HG02642 (cell line): ENCODE measurements around the gene KRT9.
"Not testable (repeated sequence)": the region's sequence is repeated elsewhere in the genome, so short reads cannot be mapped to it uniquely, and the experiment has no call there.

Experiments
- ATAC-seq: cut with Tn5 transposase; IDR thresholded peaks from one replicate; pipeline ENCODE4 v1.9.1; 2021; ENCODE audit warnings: mild to moderate bottlenecking; ENCODE audit not compliant: unreplicated experiment, poor library complexity

KRT9 gene

DNA sequence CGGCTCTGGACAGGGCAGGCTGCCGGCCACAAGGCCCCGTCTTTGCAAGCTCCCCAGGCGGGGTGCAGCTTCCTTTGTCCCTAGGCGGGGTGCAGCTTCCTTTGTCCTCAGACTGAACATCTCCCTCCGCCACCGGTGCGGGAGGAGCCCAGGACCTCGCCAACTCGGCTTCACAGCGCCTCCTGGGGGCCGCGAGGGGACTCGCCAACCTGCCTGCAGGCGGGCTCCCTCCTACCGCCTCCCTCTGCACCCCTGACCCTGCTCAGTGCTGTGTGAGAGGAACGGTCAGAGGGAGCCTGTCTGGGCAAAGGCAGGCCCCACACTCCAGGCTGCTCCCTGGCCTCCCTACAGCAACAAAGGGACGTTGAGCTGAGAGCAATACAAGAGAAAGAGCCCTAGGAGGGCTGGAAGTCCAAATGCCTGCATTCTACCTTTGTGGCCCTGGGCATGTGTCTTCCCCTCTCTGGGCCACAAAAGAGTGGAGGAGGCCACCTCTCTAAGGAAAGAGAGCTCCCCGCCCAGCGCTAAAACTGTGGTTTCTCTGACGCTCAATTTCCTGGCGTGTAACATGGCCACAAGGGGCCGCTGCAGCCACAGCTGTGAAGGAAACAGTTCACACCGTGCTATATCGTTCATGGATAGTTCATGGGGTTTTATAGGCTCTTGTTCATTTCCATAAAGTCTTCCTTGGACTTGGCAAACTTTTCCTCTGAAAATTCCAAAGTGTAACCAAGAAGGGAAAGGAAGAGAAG, 22.8 kb downstream of the KRT9 start:
- ATAC-seq = peak; percentile 61

DNA sequence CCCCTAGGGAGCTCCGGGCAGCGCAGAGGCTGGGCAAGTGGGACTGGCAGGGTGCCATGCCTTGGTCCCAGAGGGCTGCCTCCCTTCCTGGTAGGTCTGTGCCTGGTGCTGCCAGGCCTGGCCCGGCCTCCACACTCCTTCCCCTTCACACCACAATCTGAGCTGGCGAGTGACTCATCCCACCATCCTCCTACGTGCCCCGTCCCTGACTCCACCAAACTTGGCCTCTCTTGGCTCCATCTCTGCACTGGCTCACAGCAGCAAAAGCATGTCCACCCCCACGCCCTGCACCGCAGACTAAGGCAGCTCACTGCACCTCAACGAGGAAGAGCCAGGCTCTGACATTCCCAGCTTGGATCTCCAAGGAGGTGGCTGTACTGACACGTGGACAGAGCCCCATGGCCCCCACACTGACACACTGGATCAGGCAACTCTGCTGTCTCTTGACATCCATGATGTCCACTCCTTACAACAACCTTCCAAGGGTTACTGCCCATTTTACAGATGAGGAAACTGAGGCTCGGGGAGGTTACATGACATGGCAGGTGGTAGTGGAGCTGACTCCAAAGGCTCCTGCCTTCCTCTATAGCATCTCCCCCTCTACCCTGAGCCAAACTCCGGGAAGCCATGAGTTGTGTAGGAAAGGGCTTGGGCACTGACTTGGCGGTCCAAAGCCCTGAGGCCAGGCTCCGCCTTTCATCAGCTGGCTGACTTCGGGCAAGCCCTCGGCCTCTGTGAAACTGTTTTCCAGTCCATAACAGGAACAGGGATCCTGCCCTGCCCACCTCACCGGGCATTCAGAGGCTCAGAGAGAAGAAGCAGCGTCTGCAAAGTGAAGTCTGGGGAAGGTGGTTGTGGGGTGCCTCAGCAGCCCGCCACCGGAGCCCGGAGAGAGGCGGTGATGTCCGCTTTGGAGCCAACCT, 23.7 kb downstream of the KRT9 start:
- no peak for ATAC-seq

DNA sequence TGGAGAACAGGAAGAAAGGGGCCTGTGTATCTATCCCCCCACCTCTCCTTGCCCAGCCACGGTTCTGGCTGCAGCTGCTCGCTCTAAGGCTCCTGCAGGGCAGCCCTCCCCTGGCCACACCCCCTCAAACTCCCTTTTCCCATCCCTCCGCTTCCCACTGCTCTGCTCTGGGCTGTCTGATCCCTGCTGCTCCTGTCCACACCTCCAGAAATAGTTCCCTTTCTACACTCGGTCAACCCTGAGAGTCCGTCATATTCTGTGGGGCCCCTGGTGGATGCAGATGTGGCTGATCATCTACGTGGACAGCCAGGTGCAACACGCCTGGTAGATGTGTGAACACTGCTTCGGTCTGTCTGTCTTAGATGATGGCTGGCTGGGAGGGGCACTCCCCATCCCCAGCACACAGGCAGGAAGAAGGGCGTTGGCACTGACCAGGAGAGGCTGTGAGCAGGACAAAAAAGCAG, 24.4 kb downstream of the KRT9 start:
- ATAC-seq = no peak

DNA sequence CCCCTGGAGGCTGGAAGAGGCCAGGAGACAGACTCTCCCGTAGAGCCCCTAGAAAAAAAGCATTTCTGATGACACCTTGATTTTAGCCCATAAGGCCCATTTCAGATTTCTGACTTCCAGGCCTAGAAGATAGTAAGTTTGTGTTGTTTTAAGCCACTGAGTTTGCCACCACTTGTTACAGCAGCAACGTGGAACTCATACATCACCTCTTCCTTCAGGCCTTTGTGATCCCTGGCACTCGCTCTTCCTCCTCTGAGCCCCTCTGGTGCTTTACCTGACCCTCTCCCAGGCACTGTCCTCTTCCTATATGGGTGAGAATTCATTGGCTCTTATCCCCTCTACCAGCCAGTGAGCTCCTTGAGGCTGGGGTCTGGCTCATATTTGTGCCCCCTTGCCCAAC, 25.0 kb downstream of the KRT9 start:
- no peak for ATAC-seq

DNA sequence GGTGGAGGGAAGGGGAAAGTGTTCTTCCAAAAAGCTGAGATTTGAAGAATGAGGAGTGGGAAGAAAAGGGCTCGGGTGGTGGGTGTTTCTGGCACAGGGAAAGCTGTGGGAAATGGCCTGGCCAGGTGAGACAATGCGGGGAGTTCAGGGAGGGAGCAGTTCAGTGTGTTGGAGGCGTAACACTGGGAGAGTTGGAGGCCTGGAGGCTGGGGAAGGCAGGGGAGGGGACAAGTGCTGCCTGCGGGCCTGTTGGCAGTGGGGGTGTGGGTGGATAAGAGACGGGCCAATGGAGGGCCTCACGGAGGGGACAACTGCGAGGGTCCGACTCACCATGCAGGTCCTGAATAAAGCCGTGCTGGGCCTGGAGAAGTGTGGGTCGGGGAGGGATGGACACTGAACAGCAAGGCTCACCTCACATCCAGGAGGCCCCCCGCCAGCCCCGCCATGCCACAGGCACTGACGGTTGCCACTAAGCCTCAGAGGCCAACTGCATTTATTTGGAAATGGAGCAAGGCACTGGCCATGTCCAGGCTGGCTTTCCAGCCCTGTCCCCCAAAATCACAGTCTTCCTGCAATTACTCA, 25.9 kb downstream of the KRT9 start:
- no peak for ATAC-seq

DNA sequence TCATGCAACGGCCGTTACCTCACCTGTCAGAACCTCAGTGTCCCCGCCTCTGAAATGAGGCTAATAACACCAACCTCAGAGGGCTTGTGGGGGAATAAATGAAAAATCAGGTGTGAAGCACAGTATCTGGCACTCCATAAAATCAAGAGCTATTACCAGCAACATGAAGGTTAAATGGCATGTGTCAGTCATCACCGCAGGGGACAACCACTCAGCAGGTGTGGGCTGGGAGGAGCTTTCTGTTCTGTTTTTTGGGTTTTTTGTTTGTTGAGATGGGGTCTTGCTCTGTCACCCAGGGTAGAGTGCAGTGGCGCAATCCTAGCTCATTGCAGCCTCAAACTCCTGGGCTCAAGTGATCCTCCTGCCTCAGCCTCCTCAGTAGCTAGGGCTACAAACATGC, 26.9 kb downstream of the KRT9 start:
- no peak for ATAC-seq

DNA sequence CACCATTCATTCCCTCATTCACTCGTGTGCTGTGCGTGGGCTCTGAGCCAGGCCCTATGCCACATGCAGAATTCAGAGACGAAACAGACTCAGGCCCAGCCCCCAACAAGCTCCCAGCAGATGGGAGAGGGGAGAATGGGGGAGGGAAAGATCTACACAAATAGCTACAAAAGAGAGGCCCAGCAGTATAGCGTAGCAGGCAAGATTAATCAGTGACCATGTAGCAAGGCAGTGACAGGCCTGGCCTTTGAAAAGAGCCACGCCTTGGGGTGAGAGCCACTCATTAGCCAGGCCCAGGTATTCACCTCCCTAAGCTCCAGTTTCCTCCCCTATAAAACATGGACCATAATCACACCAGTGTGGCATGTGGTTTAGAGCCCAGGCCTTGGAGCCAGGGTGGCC, 27.4 kb downstream of the KRT9 start:
- ATAC-seq = no peak

DNA sequence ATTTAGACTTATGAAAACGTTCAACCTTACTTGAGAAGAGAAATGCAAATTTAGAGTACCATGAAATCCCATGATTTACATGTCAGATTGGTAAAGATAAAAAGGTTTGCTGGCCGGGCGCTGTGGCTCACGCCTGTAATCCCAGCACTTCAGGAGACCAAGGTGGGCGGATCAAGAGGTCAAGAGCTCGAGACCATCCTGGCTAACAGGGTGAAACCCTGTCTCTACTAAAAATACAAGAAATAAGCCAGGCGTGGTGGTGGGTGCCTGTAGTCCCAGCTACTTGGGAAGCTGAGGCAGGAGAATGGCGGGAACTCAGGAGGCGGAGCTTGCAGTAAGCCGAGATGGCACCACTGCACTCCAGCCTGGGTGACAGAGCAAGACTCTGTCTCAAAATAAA, 29.1 kb downstream of the KRT9 start:
- not testable (repeated sequence) for ATAC-seq

DNA sequence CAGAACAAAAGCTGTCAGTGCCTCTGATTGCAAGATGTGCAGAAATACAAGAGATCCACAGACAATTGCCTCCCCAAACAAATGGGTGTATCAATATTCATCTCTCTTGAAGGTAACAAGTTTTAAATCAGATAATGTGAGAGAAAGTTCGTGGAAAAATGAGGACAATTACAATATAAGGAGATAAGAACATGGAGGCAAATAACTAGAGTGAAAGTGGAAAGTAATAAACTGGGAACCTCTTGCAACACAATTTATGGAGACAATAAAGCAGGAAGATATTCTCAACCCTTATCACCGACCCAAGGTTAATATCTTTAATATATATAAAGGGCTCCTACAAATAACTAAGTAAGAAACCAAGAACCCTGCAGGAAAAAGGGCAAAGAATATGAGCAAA, 29.5 kb downstream of the KRT9 start:
- no peak for ATAC-seq

DNA sequence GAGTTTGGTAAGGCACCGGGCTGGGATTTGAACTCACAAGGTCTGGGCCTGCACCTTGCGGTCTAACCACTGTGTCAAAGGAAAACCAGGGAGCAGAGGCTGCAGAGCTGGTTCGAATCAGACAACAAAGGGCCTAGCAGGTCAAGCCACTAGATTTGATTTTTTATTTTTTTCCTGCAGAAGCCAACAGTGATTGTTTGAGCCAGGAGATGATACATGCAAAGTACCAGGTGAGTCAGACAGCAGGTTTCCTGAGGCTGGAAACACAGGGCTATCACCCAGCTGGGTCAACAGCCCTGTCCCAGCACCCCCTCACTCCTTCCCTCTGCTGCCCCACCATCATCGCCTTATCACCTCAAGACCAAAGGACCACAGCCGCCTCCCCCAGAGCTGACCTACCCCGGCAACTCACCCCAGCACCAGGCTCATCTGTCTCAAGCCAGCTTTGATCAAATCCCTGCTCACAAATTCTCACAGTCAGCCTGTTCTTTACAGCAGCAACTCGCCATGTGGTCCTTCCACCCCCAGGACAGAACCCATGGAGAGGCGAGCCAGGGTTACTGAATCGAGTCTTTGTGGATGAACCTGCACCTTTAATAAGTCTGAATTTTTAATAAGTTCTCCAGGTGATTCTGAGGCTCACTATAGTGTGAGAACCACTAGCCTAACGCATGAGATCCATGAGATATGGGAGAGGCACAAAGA, 30.8 kb downstream of the KRT9 start:
- no peak for ATAC-seq

DNA sequence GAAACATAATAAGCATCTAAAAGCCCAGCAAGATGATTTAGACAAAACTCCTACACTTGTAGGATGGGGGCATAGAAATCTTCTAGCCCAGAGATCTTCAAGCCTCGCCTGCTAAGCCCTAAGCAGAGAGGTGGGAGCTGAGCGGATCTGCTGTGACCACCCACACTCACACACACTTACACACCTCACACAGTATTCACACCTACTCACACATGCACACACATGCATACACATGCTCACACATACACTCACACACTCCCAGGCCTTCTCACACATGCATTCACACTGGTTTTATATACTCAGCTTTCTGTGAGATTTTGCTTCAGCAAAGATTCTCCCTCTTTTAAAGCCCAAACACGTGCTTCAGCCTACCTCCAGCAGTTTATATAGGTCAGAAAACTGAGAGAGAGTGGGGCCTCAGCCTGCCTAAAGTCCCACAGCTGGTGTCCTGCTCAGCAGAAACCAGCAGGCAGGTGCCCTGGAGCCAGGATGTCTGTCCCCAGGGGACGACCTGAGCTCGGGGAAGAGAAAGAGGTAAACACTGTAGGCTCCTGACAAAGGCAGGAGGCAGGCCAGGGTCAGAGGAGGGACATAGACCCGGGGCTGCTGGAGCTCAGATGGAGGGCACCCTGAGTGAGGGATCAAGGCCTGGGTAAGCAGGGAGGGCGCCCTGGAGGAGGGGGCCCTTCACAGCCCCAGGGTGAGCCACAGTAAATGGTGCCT, 31.7 kb downstream of the KRT9 start:
- no peak for ATAC-seq

DNA sequence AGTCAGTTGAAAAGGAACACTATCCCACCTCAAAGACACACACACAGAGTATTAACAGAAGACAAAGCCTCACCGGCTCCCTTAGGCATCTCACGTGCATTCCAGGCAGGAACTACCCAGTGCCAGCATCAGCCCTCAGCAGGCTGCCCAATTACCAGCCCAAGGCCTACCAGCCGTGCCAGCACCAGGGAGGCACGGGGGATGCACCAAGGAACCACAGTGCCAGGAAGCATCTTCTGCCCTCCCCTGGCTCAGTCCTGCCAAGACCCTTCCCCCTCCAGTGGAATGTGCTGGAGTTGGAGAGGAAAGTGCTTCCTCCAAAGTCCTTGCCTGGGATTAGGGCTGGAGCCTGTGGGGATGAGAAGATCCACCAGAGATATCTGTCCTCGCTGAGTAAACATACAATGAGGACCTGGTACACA, 32.8 kb downstream of the KRT9 start:
- no peak for ATAC-seq

DNA sequence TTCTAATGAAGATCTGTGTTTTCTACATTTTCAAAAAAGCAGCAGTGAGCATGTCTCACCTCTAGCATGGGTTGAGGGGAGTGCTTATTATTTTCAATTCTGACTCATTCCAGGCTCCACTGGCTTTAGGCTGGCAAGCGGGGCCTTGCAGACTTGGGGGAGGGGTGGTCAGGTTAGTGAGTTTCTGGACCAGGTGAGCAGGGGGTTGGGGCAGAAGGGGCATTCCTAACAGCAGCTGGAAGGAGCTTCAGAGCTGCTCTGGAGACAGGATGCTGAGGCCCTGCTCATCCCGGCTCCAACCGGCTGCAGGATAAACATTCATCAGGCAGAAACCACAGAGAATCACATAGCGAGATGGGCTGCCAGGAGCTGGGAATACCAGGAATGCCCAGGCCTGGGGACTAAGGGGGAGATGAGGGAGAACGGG, 33.3 kb downstream of the KRT9 start:
- no peak for ATAC-seq

DNA sequence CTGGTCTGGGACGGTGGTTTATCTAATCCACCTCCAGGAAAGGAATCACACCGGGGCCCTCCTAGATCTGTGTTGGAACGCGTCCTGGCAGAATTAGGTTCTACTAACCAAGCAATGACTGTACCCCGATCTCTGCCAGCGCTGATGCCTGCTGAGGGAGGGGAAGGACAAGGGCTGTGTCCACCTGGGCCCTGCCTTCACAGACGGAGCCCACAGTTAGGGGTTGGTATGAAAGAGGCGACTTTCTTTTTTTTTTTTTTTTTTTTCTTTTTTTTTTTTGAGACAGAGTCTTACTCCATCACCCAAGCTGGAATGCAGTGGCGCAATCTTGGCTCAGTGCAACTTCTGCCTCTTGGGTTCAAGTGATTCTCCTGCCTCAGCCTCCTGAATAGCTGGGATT, 33.9 kb downstream of the KRT9 start:
- no peak for ATAC-seq

DNA sequence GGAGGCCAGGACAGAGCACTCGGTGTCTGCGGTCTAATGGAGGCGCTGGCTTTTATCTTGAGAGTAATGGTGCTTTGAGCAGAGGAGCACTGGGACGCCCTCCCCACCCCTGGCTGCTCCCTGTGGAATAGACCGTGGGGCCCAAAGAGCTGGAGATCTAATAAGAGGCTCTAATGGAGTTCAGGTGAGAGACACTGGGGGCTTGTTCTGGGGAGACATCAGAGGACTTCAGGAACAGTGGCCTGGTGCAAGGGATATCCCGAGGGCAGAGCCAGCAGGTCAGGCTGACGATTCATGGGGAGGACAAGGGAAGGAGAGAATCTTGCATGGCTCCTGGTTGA, 34.3 kb downstream of the KRT9 start:
- ATAC-seq = no peak

DNA sequence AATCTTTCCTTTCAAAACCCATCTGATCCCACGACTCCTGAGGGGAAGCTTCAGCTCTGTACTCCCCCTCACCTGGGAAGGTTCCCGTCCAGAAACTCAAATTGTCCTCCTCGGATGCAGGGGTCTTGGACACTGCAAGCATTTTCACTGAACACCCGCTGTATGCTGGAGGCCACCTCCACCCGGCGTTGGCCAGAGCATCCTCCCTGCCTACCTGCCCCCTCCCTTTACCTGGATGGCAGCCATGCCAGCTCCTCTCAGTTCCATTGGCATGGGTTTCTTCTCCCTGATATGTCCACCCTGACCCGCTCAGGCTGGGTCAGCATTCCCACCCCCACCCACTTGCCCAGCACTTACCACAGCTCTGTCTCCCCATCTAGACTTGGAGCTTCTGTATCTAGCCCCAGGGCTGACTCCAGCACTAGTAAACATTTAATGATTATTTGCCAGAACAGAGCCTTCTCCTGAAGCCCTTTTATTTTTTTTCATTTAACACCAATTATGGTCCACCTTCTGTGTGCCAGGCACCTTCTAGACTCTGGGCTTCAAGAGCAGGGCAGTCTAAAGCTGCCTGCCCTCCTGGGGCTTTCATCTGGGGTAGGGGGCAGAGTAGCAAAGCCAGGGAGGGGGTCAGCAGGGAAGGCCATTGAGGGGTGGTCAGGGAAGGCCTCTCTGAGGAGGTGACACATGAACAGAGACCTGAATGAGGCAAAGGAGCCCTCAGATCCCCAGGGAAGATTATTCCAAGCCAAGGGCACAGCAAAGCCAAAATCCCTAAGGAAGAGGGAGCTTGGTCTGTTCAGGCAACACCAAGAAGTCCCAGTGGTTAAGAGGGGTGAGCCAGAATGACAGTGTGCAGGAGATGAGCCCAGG, 34.9 kb downstream of the KRT9 start:
- ATAC-seq = no peak

DNA sequence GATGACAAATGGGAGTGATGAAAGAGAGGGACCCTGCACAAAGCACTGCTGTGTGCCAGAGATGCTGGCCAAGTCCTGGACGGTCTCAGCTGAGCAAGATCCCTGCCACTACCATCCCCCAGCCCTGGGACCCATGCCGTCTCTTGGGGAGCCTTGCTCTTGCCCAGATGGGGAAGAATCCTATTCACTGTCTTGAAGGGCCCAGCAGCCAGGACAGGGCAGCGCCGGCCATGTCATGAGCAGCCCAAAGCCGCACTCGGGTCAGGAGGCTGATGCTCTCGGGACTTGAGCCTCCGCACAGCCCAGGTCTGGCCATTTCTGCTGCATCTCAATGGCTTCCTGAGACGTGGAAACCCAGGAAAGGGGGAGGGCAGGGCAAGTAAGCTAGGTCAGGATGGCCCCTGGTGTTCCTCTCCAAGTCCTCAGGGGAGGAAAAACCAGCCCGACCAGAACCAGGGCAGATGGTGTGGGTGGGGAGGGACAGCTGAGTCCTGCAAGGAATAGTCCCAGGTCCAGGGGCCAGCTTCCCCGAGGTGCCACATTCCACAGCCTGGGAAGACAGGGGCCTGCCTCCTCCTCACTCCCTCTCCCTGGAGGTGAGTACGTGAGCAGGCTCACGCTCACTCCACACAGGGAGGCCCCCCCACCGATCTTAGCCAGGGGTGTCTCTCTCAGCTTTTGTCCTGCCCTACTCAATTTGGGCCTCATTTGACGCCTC, 35.9 kb downstream of the KRT9 start:
- no peak for ATAC-seq

DNA sequence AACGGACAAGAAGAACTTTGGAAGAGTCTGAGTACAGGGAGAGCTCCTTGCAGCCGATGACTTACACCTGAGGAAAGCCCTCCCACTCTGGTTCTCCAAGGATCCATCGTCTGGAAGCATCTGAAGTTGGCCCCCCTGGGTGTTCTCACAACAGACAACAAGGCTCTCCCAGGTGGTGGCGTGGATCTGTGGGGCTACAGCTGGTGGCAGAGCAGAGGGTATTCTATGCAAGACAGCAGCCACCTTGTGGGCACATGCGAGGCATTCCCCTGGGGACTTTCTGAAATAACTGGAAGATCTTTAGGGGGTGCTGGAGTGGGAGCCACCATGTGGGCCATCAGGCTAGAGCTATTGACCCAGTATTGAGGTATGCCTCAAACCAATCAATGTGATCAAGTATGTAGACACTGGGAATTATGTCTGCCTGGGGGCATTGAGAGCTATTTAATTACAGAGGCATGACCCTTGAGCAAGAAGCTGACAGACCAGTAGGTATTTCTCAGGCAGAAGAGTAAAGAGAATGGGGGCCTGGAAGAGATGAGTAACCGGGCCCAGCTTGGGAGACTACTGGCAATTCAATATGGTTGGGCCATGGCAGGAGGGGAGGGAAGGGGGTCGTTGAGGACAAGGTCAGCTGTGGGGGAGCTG, 36.8 kb downstream of the KRT9 start:
- ATAC-seq = no peak
